Measurements from ENCODE around the gene TSSC4.

Gene TSSC4

DNA sequence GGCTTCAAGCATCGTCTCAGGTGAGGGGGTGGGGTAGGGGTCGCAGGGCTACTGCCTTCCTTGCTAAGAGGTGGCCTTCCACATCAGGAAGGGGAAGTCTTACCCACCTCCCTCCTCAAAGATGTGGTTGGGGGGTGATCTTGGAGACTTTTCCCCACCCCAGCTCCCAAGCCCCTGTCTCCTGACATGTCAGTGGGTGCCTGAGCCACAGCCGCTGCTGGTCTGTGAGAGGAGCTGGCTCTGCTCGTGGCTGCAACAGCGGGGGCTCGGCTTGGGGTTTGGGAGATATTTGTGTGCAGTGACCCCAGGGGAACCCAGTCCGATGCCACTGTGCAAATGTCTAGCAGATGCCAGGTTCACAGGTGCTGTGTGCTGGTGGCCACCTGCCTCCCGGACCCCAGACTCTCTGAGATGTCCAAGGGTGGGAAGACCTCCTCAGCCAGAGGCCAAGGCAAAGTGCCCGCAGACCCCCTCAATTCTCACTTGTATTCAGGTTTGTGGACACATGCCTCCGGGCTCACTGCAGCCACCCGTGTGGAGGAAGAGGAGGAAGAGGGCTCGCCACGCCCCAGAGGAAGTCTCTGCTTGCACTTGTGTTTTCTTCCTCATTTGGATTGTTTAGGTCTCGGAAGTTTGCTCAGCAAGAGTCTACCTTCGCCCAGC is 46.2 kb downstream of the TSSC4 start:
- no peak for DNase-seq (ENCODE audit: low read depth in 1 of 2, low spot score in 1 of 2)

- no peak for DNase-seq (ENCODE audit: low read depth in 1 of 2, low spot score in 1 of 2)
These were observed 46.9 kb downstream of the TSSC4 start for GRCh38 chr11:2447253-2447950.

- no peak for DNase-seq (ENCODE audit: low read depth in 1 of 2, low spot score in 1 of 2)
These were observed 47.6 kb downstream of the TSSC4 start for GRCh38 chr11:2447951-2448650.

DNA sequence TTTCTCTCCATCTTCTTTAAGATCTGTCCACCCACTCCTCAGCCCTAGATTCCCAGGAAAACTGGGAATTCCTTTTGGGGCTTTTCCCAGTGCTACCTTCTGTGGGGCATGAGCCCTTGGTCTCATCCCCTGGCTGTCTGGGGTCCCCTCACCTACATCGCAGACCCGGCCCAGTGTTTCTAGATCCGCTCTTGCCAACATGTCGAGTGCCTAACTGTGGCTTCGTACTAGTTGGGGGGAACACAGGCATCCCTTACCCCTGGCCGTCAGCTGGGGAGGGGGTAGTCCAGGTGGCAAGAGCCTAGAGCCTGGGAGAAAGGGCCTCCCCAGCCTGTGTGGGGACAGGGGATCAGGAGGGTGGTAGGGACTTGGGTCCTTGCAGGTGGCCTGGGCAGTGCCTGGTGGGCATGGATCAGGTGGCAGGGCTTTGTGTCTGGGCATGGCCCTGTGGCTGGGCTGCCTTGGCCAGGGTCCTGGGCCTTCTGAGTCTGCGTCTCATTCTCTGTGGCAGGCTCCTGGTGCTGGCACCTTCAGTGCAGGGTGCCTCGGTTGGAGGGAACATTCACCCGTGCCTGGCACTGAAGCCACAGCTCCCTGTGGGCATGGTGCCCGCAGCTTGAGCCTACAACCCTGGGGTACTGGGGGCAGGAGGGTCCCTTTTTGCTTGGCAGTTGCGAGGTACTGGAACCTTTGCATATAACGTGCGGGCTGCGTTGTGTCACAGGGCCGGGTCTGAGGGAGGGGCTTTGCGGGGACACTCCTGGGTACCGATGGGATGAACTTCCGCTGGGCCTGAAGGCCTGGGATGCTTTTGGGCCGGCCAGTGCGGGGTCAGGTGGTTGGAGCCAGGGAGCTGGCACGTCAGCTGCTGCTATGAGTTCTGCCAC is 48.4 kb downstream of the TSSC4 start:
- DNase-seq (ENCODE audit: low read depth in 1 of 2, low spot score in 1 of 2), result no peak

DNA sequence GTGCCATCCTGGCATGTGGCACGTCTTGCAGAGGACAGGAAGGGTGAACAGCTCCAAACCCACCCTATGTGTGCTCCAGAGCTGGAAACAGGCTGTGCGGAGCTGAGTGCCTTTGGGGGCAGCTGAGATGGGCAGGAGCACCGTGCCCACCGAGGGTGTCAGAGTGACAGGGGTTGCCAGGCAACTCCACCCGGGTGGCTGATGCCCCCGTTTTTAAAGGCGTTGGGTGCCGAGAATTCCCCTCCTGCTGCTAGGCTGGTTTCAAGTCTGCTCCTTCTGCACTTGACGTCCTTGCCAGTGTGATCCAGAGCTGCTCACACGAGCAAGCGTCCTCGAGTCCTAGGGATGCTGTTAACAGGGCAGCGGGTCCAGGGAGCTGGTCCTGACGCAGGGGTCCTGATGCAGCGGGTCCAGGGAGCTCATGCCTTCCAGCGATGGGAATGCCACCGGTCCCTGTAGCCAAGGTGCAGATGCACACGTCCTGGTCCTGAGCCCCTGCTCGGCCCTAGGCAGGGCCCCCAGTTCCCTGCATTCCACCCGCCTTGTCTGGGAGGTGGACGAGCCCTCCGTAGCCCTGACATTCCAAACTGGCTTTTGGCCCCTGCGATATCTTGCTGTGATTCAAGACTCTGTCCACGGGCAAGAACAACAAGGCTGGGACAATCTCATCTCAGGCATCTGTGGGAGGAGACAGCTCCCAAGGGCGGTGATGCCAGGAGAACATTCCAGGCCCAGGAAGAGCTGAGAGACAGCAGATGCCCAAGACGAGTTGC is 49.2 kb downstream of the TSSC4 start:
- no peak for DNase-seq (ENCODE audit: low read depth in 1 of 2, low spot score in 1 of 2)

GRCh38 chr11:2450321-2451041 is 49.9 kb downstream of the TSSC4 start:
- DNase-seq (ENCODE audit: low read depth in 1 of 2, low spot score in 1 of 2), result no peak

GRCh38 chr11:2451336-2451735 is 50.8 kb downstream of the TSSC4 start:
- no peak for DNase-seq (ENCODE audit: low read depth in 1 of 2, low spot score in 1 of 2)

DNA sequence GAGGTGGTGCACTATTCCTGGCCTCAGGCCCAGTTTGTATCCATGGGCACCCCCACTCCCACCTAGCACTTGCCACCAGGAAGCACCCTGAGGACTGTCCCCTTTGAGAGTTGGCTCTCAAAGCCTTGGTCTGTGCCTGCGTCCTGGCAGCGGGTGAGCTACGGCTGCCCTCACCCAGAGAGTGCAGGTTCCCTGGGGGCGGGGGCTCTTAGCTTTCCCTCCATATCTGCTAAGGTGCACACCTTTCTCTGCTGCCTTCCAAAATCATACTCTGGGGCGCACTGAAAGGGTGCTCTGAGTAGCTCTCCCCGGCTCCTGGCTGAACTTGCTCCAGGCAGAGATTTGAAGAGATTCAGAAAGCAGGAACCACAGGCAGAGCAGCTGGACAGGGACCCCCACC is 51.4 kb downstream of the TSSC4 start:
- no peak for DNase-seq (ENCODE audit: low read depth in 1 of 2, low spot score in 1 of 2)

DNA sequence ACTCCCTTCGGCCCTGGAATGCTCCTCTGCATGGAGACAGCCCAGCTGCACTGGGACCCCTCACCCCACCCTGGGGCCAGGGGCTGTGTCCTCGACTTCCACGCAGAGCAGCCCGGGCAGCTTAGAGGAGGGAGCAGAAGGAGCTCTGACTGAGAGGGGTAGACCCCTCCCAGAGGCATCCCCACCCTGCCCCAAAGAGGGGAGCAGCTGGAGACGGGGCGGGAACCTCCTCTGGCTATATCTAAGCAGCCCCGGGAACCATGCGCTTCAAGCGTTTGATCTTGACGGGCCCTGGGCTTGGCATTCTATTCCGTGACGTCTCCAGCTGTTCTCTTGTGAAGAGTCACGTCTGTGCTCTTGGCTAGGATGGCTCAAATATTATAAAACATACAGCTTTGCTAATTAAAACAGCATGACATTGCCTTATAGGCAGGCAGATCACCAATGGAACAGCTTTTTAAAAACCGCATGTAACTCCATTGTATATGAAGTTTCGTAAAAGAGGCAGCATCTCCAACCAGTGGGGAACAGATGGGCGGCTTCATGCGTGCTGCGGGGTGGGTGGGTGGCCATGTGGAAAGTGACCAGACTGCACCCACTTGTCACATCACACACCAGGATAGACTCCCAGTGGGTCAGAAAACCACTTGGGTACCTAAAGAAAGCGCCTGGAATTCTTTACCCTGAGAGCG is 51.9 kb downstream of the TSSC4 start:
- DNase-seq (ENCODE audit: low read depth in 1 of 2, low spot score in 1 of 2), result no peak

DNA sequence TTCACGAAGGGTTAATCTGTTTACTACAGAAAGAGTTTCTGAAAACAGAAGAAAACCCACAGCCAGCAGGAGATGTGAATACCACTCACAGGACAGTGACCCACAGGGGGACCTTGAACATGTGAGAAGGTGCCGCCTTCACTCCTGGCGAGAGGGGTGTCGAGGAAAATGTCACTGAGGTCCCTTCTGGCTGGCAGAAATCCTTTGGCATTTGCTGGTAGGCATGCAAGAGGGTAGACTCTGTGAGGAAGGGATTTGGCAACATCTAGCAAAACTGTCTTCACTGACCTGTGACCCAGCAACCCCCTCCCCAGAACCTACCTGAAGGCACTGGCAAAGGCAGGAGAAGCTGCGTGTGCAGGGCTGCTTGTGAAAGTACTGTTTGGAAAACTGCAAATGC is 52.9 kb downstream of the TSSC4 start:
- DNase-seq (ENCODE audit: low read depth in 1 of 2, low spot score in 1 of 2), result no peak
